Measurements from ENCODE around the gene IMPG2. TPM values are rescaled to one million over a fixed set of nuclear protein-coding genes. Genes with fewer than 3 reads are reported as not detected.
"Not testable (repeated sequence)": the region's sequence is repeated elsewhere in the genome, so short reads cannot be mapped to it uniquely, and the experiment has no call there.

IMPG2 gene
- total RNA-seq, 4 donors from 2014 or later: 0.05 to 0.13 (median 0.11) TPM; not detected in 1

DNA sequence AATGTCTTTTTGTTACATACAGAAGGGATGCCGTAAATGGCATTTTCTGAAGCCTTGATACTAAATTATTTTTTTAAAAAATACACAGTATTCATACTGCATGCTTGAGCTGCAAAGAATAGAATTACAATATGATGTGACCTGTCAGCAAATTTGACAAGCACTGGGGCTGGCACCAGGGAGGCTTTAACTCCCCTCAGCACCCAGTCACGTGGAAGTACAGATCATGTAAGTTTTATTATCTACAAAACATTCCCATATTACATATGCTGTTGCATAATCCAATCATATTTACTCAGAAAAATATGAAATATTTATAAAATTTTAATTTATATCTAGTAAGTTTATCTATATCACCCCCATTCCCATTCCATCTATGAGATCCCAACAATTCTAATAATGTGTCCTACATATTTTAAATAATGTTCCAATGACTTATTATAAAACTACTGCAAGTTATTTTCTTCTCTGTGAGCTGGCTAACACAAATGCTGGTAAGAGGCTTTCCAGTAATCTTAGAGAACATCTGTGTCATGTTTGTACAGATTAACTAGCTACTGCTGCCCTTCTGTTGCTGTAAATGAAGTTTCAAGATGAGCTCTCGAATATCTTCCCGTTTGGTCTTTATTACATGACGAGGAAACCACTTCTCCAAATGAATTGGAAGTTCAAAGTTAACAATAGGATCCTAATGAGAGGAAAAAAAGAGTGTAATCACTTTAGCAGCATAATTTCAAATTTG is 5.2 kb upstream of the IMPG2 start:
- TF ChIP-seq, protein P1, sequence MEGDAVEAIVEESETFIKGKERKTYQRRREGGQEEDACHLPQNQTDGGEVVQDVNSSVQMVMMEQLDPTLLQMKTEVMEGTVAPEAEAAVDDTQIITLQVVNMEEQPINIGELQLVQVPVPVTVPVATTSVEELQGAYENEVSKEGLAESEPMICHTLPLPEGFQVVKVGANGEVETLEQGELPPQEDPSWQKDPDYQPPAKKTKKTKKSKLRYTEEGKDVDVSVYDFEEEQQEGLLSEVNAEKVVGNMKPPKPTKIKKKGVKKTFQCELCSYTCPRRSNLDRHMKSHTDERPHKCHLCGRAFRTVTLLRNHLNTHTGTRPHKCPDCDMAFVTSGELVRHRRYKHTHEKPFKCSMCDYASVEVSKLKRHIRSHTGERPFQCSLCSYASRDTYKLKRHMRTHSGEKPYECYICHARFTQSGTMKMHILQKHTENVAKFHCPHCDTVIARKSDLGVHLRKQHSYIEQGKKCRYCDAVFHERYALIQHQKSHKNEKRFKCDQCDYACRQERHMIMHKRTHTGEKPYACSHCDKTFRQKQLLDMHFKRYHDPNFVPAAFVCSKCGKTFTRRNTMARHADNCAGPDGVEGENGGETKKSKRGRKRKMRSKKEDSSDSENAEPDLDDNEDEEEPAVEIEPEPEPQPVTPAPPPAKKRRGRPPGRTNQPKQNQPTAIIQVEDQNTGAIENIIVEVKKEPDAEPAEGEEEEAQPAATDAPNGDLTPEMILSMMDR (IDR thresholded peaks at IDR 0.05): no peak
- TF ChIP-seq POLR2A (IDR thresholded peaks at IDR 0.05): no peak
- intact Hi-C loops (cut with DNase I; ENCODE audit: low total_unique reads): no loop called here
- H3K4me3 ChIP-seq (ENCODE audit: low read depth, poor library complexity, severe bottlenecking): no peak overlapping the region
- DNase-seq (ENCODE audit: low spot score in 2 of 2): no peak
- WGBS, 2 donors: 73 to 87% methylated on average over 5 of the region's 5 CpGs

GRCh38 chr3:101319531-101319930 is 844 bp downstream of the IMPG2 start:
- no peak overlapping the region for H3K4me3 ChIP-seq (ENCODE audit: low read depth, poor library complexity, severe bottlenecking)
- TF ChIP-seq, protein P1 (IDR thresholded peaks at IDR 0.05): no peak
- TF ChIP-seq POLR2A (IDR thresholded peaks at IDR 0.05): no peak
- 75 to 81% methylated on average over 5 of the region's 5 CpGs for WGBS, 2 donors
- no peak for DNase-seq (ENCODE audit: low spot score in 2 of 2)
- intact Hi-C loops (cut with DNase I; ENCODE audit: low total_unique reads): no loop called here

- intact Hi-C loops (cut with DNase I; ENCODE audit: low total_unique reads): no loop called here
- no peak for DNase-seq (ENCODE audit: low spot score in 2 of 2)
- TF ChIP-seq, protein P1 (IDR thresholded peaks at IDR 0.05): no peak
- no peak for TF ChIP-seq POLR2A (IDR thresholded peaks at IDR 0.05)
- H3K4me3 ChIP-seq (ENCODE audit: low read depth, poor library complexity, severe bottlenecking): no peak overlapping the region
- WGBS, 2 donors: 87 to 94% methylated on average over 2 of the region's 2 CpGs
These were observed 7.8 kb downstream of the IMPG2 start for GRCh38 chr3:101312545-101312944.

DNA sequence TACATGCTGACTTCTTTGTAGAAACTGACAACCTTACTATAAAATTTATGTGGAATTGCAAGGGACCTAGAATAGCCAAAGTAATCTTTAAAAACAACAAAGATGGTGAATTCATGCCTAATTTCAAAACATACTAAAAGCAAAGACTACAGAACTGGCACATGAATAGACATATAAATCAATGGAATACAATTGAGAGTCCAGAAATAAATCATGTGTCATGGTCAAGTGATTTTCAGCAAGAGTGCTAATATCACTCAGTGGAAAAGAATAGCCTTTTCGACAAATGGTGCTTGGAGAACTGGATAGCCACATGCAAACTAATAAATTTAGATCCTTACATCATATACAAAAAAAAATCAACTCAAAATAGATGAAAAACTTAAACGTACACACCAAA is 8.7 kb downstream of the IMPG2 start:
- TF ChIP-seq, protein P1 (IDR thresholded peaks at IDR 0.05): no peak
- no peak overlapping the region for H3K4me3 ChIP-seq (ENCODE audit: low read depth, poor library complexity, severe bottlenecking)
- DNase-seq (ENCODE audit: low spot score in 2 of 2): no peak
- 70 to 71% methylated on average over 2 of the region's 2 CpGs for WGBS, 2 donors
- intact Hi-C loops (cut with DNase I; ENCODE audit: low total_unique reads): no loop called here

DNA sequence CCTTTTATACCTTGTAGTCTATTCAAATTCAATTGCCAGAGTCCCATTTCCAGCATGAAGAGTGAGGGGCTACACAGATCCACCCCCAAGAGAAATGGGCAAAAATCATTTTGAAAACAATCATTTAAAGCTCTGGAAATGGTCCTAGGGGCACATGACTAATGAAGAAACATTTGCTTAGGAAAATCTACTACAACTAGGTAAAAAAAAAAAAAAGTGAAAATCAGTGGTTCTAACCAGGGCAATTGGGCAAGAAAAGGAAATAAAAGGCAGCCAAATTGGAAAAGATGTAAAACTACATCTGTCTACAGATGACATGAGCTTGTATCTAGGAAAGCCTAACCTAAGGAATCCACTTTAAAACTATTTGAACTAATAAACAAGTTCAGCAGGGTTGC is 9.4 kb downstream of the IMPG2 start:
- intact Hi-C loops (cut with DNase I; ENCODE audit: low total_unique reads): no loop called here
- H3K4me3 ChIP-seq (ENCODE audit: low read depth, poor library complexity, severe bottlenecking): no peak overlapping the region
- TF ChIP-seq, protein P1 (IDR thresholded peaks at IDR 0.05): no peak
- no peak for TF ChIP-seq POLR2A (IDR thresholded peaks at IDR 0.05)
- no peak for DNase-seq (ENCODE audit: low spot score in 2 of 2)

- intact Hi-C loops (cut with DNase I; ENCODE audit: low total_unique reads); H3K4me3 ChIP-seq (ENCODE audit: low read depth, poor library complexity, severe bottlenecking); DNase-seq (ENCODE audit: low spot score in 2 of 2): not testable (repeated sequence)
These were observed 12.1 kb downstream of the IMPG2 start for GRCh38 chr3:101308147-101308772.

All from lower leg skin (tissue), 4 donors.